ENCODE results near the gene KLHL26.
A peak's percentile ranks its signal among the peaks of the same experiment; 100 is the strongest.

DNA sequence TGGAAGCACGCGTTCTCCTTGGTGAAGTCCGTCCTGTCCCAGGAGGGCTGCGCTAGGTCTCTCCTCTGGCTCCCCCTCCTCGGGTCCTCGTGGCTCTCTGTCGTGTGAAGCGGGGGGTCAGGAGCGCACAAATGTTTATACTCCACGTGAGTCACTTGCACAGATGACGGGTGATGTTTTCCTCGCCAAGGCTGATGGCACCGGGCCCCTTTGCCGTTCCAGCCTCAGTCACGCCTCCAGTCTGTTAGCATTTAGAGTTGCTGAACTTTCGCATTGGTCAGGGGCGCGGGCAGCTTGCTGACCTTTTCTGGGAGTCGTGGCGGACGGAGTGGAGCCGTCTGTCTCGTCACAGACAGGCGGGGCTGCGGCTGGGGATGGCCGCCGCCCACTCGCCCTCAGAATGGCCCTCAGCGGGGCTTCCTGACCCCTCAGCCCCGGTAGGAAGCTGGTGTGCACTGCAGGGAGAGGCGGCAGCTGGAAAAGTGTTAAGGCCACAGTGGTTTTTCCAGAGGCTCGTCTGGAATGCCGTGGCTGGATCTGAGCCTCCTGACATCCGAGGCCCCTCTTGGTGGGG is 13.7 kb downstream of the KLHL26 start:
- TF ChIP-seq, protein P1, sequence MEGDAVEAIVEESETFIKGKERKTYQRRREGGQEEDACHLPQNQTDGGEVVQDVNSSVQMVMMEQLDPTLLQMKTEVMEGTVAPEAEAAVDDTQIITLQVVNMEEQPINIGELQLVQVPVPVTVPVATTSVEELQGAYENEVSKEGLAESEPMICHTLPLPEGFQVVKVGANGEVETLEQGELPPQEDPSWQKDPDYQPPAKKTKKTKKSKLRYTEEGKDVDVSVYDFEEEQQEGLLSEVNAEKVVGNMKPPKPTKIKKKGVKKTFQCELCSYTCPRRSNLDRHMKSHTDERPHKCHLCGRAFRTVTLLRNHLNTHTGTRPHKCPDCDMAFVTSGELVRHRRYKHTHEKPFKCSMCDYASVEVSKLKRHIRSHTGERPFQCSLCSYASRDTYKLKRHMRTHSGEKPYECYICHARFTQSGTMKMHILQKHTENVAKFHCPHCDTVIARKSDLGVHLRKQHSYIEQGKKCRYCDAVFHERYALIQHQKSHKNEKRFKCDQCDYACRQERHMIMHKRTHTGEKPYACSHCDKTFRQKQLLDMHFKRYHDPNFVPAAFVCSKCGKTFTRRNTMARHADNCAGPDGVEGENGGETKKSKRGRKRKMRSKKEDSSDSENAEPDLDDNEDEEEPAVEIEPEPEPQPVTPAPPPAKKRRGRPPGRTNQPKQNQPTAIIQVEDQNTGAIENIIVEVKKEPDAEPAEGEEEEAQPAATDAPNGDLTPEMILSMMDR (IDR thresholded peaks at IDR 0.05), result no peak
- peak; percentile 47 to 86 for TF ChIP-seq POLR2AphosphoS5 (IDR thresholded peaks at IDR 0.05; ENCODE audit: insufficient read depth in 1 of 2, low read depth in 1 of 2)

Measured in vagina (tissue), 2 donors.